CMK (cell line): ENCODE measurements around the gene LBHD1.
"Not testable (repeated sequence)": the region's sequence is repeated elsewhere in the genome, so short reads cannot be mapped to it uniquely, and the experiment has no call there.

Experiments
- DNase-seq: peaks from one replicate; pipeline ENCODE4 v3.0.0-alpha.2; 2010; ENCODE audit warnings: low read depth

The LBHD1 gene

GRCh38 chr11:62693624-62694023 is 21.6 kb upstream of the LBHD1 start:
- DNase-seq: not testable (repeated sequence)

DNA sequence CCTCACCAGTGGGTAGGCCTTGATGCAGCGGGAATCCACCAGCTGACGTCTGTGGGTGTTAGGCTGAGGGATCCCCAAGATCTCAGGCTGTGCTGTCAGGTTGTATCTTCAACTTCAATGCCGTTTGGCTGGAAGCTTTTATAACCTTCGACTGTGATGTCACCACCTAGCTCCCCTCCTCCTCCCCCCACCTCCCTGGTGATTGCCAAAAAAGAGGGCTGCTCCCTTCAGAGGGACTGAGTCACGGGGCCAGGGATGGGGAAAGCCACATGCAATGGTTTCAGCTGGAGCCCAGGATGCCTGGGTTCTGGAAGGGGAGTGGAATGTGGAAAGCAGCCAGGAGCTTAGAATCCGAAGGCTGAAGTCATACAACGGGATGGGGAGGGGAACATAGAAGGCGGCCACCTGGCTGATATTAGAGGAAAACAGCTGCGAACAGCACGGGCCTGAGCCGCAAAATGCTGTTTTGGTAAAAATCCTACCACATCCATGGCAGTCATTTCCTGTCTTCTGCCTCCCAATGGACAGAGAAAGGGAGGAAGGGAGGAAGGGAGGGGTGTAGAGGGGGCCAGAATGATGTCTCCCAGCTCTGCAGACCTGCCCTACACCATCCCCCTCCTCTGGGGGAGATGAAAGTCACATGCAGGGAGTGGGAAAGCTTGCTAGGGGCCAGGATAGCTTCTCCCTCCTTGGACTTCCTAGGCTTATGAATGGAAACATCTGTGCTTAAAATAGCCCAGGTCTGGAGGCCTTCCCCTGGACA is 17.5 kb upstream of the LBHD1 start, which contains the start of gene LRRN4CL:
LRRN4CL (minus strand) TSS at position 110 of the 763 bp plus-strand sequence. CDS start 1,022 bp downstream, outside the sequence.
- DNase-seq: no peak

DNA sequence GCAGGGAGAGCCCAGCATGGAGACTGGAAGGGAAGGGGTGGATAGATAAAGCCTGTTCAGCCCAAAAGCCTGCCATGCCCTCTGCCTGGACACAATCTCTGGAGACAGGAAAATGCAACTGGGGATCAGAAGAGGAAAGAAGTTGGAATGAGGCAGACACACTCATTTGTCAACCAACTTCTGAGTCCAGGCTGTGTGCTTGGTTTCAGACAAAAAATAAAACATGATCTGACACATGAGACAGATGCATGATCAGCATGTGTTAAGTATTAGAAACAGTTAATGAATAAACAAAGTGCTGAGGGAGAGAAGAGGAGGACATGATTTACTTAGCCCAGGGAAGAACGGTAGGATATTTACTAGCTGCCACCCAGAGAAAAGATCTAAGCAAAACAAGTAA is 16.4 kb upstream of the LBHD1 start:
- no peak for DNase-seq

GRCh38 chr11:62687508-62688396 is 15.7 kb upstream of the LBHD1 start:
- no peak for DNase-seq

DNA sequence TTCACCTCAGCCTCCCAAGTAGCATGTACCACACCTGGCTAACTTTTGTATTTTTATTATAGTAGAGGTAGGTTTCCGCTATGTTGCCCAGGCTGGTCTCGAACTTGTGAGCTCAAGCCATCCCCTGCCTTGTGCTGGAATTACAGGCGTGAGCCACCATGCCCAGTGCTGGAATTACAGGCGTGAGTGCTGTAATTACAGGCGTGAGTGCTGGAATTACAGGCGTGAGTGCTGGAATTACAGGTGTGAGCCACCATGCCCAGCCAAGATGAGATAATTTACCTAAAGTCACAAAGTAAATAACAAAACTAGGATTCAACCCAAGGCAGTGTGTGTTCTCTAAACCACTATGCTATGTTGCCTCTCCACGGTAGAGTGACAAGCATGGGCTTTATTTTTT is 10.5 kb upstream of the LBHD1 start:
- no peak for DNase-seq

DNA sequence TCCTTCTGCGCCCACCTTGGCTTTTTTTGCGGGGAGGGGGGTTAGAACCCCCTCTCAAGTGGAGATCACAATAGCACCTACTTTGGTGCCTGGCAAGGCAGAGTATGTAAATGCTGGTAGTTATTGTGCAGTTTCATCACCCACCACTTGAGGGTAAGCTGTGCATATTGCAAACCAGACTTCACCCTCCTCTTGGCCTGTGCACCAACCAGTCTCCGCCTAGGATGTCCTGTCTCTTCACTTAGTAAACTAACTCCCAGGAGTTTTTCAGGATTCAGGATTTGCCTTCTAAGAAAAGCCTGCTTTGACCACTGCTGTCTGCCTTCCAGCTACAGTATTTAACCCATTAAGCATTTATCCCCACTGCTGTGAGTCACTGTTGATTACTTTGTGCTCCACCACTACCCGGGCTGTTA is 8.8 kb upstream of the LBHD1 start:
- no peak for DNase-seq

- peak; percentile 69 for DNase-seq
Observed at GRCh38 chr11:62678770-62679696, 7.0 kb upstream of the LBHD1 start, which contains the start of gene UBXN1. UBXN1 (minus strand) TSS chr11:62679073; CDS start chr11:62678923, 150 bp downstream.

DNA sequence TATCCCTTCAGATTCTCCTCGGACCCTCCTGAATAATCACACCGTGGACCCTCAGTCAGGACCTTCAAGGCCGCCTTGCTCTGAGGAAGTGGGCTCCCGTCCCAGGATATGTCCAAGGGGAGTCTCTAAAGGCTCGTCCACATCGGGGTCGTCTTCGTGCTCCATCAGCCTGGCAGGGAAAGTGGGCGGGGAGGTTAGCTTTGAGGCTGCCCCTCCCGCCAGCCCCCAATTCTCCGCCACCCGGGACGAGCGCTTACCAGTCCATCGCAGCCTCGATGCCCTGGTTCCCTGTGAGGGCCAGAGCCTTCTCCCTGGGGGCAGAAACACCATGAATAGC is 6.3 kb upstream of the LBHD1 start:
- DNase-seq: no peak

DNA sequence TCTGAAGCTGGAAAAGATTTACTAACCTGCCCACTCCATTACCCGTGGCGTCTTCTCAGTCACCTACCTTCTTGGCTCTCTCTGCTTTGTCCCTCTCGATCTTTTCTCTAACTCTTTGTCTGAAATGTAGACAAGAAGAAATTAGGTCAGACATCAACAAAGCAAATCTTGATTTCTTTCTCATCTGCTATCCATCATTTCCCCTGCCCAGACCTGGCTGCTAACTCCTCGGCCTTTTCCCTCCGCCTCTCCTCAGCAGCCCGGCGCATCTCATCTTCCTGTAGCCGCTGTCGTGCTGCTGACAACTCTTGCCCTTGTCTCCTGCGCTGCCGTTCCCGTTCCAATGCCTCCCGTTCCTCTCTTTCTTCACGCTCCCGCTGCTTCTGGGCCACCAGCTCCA is 5.6 kb upstream of the LBHD1 start:
- no peak for DNase-seq

GRCh38 chr11:62677156-62677555 is 5.1 kb upstream of the LBHD1 start:
- DNase-seq: no peak

DNA sequence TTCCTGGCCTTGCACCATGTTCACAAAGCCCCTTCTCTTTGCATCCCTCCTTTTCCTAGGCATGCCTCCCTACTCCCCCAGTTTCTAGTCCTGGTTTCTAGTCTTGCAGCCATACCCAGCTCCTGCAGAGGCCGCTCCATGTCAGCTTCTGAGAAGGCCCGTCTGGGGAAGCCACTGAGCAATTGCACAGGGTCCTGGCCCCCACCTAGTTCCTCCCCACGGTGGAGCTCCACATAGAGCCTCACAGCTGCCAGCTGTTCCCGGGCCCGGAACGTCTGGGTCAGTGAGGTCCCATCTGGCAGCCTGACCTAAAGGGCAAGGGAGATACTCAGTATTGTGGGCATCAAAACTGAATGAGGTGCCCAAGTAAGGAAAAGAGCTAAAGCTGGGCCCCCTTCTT is 4.6 kb upstream of the LBHD1 start:
- no peak for DNase-seq

- not testable (repeated sequence) for DNase-seq
Observed at GRCh38 chr11:62675415-62675814, 3.3 kb upstream of the LBHD1 start.

DNA sequence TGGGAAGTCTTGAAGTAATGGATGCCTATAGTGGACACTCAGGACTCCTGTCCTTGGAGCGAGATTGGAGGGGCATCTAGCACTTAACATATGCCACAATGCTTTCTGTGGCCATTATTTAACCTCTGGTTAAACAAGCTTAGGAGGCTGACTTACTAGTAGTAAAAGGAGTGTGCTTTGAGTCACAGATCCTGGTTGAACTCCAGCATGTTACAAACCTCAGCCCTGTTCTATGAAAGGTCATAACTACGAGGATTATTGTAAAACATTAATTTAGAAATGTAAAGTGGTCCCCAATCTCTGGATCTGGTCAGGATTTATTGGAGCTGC is 1.1 kb upstream of the LBHD1 start:
- DNase-seq: no peak

- no peak for DNase-seq
Observed at GRCh38 chr11:62671236-62671607, 845 bp downstream of the LBHD1 start.

DNA sequence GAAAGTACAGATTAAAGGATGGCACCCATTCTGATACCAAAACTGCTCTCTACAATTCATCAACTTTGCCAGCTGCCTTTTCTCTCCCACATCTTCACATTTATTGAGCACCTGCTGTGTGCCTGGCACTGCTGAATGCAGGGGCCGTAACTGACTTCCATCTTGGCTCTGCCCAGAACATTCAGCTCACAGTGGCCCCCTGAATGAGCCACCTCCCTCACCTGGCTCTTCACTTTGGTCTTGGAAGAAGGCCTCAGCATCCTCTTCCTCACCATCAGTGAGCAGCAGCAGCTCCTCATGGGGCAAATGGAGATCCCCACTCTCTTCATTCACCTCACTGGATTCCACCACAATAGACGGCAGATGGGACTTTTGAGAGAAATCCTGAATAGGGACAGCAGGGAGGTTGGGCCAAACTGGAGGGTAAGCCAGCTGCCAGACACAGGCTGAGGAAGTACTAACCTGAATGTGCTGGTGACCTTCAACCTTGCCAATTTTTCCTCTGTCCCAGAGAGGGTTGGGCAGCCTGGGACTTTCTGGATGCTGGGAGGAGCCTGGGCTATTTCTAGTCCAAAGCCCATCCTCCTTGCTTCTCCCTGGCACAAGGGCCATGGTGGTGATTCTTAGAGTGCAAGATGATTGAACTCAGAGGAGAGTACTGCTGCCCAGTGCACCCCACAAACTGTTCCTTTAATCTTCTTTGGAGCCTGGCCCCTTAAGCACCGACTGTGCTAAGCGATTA is 2.5 kb downstream of the LBHD1 start:
- no peak for DNase-seq

DNA sequence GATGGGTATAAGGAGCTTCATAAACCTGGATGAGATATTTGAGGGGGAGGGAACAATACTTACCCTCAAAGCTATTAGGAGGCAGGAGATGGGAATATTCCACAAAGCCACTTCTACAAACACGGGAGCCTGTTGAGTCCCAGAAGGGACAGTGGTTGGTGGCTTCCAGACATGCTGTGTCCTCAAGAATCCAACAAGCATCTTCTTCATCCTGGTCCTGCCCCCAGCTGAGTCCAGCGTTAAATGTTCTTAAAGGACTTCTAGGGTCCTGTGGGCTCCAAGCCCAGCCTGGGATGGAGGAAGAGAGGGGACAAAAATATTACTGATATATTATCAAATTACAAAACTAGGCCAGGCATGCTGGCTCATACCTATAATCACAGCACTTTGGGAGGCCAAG is 4.6 kb downstream of the LBHD1 start:
- no peak for DNase-seq

DNA sequence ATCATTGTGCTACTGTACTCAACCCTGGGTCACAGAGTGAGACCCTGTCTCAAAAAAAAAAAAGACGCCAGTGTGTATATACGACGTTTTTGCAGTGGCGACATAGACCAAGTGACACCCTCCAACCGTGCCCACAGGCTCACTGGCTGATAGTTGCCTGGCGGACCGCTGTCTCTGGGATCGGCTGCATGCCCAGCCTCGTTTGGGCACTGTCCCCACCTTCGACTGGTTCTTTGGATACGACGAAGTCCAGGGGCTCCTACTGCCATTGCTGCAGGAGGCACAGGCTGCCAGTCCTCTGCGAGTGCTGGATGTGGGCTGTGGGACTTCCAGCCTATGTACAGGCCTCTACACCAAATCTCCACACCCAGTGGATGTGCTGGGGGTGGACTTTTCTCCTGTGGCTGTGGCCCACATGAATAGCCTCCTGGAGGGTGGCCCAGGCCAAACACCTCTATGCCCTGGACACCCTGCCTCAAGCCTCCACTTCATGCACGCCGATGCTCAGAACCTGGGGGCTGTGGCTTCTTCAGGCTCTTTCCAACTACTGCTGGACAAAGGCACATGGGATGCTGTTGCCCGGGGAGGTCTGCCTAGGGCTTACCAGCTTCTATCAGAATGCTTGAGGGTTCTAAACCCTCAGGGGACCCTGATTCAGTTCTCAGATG is 5.7 kb downstream of the LBHD1 start:
- no peak for DNase-seq

DNA sequence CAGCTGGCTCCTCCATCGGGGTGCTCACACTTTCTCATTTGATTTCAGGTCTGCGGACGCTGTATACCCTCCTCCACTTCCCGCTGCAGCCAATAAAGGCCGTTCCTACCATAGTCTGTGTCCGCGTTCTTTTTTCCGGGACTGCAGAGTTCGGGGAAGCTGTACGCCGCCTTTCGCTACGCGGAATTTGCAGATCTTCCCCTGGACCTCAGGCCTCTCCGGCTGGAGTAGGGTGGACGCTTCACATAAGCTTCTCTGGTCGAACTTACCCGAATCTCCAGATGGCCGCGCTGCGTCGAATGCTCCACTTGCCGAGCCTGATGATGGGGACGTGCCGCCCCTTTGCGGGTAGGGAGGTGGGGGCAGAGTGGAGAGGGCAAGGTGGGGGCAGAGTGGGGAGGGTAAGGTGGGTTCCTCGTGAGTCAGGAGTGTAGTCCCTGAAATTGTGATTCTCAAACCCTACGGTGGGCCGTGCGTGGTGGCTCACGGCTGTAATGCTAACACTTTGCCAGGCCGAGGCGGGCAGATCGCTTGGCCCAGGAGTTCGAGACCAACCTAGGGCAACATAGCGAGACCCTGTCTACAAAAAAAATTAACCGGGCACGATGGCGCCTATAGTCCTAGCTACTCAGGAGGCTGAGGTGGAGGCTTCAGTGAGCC is 6.3 kb downstream of the LBHD1 start:
- DNase-seq: peak; percentile 52

DNA sequence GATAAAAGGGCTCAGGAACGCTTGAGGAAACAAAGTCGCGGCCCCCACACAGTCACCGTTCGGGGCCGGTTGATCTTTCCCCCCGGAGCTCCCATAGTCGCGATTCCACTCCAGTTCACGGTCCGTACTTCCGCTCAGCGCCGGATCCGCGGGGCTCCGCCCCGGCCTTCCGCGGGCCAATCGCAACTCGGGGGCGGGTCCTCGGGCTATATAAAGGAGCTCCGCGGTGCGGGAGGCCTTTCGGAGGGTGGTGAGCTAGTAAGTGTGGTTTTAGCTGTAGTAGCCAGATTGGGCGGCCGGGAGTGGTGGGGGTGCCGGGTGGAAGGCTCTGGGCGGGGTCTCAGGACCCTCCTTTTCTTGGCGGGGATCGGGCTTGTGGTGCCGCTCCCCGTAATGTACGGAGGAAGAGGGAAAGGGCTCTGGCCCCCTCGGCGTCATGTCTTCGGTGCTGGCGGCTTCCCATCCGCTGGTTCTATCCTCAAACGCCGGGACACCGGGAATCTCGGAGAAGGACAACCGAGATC is 6.9 kb downstream of the LBHD1 start, which contains the start of the genes C11orf98 and CSKMT:
C11orf98 (minus strand) TSS at position 136 of the 524 bp plus-strand sequence; CDS start at position 95, 41 bp downstream.
CSKMT (plus strand) TSS at position 238 of the 524 bp plus-strand sequence. CDS start 568 bp downstream, outside the sequence.
- peak; percentile 87 for DNase-seq
